Amygdala (tissue), 56 donors: ENCODE measurements around the gene SLC39A2.

Experiments
- DNase-seq, 56 donors: peaks; one replicate each; lab custom pipeline; 2025; lab: John Stamatoyannopoulos, UW

Gene SLC39A2

DNA sequence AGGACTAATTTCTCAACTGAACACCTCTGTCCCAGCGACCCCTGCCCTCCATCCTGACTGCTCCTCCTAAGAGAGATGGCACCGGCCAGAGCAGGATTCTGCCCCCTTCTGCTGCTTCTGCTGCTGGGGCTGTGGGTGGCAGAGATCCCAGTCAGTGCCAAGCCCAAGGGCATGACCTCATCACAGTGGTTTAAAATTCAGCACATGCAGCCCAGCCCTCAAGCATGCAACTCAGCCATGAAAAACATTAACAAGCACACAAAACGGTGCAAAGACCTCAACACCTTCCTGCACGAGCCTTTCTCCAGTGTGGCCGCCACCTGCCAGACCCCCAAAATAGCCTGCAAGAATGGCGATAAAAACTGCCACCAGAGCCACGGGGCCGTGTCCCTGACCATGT is 43.8 kb downstream of the SLC39A2 start:
- peak in 46 of 56 donors; percentile 8 to 75 (median 44) for DNase-seq

DNA sequence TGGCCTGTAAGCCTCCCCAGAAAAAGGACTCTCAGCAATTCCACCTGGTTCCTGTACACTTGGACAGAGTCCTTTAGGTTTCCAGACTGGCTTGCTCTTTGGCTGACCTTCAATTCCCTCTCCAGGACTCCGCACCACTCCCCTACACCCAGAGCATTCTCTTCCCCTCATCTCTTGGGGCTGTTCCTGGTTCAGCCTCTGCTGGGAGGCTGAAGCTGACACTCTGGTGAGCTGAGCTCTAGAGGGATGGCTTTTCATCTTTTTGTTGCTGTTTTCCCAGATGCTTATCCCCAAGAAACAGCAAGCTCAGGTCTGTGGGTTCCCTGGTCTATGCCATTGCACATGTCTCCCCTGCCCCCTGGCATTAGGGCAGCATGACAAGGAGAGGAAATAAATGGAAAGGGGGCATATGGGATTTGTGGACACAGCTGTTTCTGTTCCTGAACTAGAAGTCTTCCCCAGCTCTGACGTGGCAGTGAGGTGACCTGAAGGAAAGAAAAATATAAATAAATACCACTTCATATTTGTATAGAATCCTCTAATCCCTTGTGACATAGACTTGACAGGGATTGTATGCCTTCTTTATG is 44.4 kb downstream of the SLC39A2 start:
- no peak for DNase-seq

DNA sequence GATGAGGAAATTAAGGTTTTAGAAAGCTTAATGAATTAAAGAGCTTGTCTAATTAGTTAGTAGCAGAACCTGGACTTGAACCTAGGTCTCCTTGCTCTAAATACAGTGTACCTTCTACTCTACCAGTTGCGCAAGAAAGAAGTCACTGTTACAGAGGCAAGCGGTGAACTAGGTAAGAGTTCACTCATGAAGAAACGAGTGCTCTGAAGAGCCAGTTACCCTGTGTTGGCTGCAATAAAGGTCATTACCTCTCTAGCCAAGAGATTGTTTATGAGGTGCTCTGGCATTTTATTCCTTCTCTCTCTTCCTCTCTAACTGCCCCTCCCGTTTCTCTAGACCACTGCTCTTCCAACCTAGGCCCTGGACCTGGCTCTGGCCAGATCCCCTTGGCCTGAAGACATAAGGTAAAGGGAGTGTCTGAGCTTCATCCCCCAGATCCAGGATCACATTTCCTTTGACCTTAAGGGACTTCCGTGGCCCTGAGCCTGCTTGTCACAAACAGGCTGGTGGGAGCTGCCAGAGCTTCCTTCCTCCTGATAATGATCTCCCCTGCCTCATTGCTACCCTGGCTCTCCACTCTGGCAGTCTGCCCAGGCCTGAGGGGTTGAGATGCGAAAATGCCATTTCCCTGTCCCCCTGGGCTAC is 45.0 kb downstream of the SLC39A2 start:
- no peak for DNase-seq

DNA sequence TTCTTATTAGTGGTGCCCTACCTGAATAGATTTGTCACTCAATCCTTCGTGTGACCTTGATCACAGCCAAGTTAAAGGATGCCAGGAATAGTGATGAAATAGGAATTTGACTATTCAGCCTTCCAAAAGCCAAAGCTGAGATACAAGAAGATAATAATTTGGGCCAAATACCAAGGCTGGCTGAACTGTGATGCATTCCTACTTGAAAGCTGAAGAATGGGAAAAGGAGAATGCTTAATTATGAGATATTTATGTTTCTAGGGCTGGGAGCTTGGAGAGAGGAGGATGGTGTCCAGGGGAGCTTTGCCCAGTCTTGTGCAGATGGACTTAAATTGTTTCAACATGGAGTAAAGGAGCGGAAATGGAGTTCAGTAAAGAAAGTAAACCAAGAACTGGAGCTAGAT is 48.3 kb downstream of the SLC39A2 start:
- no peak for DNase-seq

DNA sequence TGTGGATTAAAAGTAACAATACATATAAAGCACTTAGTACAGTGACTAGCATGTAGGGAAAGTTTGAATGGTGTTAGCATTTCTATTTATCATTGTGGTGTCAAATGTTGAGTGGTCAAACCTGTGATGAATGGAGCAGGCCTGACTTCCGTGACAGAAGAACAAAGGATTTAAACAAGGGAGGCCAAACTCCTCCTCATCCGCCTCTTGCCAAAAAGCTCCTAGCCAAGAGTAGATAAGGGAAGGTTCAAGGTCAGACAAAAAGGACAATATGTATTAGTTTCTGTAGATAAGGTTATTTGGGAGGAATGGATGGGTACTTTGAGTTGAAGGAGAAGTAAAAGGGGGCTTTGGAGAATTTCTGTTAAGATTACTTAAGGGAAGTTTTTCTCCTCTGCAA is 49.5 kb downstream of the SLC39A2 start:
- DNase-seq, result no peak

DNA sequence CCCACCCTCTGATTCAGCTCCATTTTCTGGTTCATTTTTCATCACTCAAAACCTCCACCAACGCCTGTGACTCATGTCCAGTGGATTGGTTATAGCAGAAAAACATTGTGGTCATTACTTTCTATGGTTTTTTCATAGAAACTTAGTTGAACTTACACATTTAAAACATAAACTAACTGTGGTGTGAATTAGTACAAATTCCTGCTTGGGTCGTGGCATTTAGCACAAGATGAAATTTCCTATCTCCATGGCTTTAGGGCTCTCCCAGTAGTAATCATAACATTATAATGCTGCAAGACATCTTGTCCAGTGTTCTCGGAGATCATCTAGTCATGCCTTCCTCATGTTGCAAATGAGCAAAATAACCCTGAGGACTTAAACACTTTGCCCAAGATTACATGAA is 50.2 kb downstream of the SLC39A2 start:
- no peak for DNase-seq

DNA sequence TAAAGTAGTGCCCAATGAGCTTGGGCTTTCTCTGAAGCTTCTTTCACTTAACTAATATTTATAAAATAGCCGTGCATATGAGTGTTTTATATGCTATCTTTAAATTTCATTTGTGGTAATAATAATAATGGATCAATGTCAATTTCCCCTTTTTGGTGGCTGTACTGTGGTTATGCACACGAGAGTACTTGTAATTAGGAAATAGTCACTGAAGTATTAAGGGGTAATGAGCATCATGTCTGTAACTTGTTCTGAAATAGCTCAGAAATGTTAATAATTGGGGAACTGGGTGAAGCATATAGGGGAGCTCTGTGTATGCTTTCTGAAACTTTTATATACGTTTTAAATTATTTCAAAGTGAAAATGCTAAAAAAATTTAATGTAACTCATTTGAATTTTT is 51.5 kb downstream of the SLC39A2 start:
- no peak for DNase-seq
